Measurements from ENCODE around the gene ADGRA1. TPM values are rescaled to one million over a fixed set of nuclear protein-coding genes. Genes with fewer than 3 reads are reported as not detected.
A peak's percentile ranks its signal among the peaks of the same experiment; 100 is the strongest.

The ADGRA1 gene
- total and polyA plus RNA-seq, 7 donors: under 0.01 to 0.28 (median 0.08) TPM; not detected in 3

- DNase-seq: no peak
- intact Hi-C loops (cut with DNase I): no loop called here
- H3K27ac ChIP-seq: no peak overlapping the region
- peaks cover 0 to 55% (median 28%) of the 10 kb centered on the region in 3 donors for H3K27me3 ChIP-seq
- H3K36me3 ChIP-seq: no peaks in the 10 kb centered on the region
- H3K4me1 ChIP-seq: peaks cover 0 to 22% (median 17%) of the 10 kb centered on the region in 4 donors
- no peaks in the 10 kb centered on the region for H3K9me3 ChIP-seq
- WGBS, 2 donors: 52 to 60% methylated on average over 12 of the region's 12 CpGs
- TF ChIP-seq POLR2A (IDR thresholded peaks at IDR 0.05) (no peak), EP300 (IDR thresholded peaks at IDR 0.05) (no peak)
- no peak overlapping the region for H3K4me3 ChIP-seq
Measured at GRCh38 chr10:133158437-133158755, 70.7 kb downstream of the ADGRA1 start.

- Histone ChIP-seq H3K9me3 (no peaks in the 10 kb centered on the region), H3K36me3 (no peaks in the 10 kb centered on the region), H3K27me3 (peaks cover 0 to 61% (median 32%) of the 10 kb centered on the region in 3 donors), H3K4me3 (no peak overlapping the region), H3K4me1 (peaks cover 0 to 22% (median 17%) of the 10 kb centered on the region in 4 donors), H3K27ac (no peak overlapping the region)
- WGBS, 2 donors: 23 to 52% methylated on average over 23 of the region's 23 CpGs
- no peak for TF ChIP-seq POLR2AphosphoS5 (IDR thresholded peaks at IDR 0.05)
- no peak for TF ChIP-seq POLR2A (IDR thresholded peaks at IDR 0.05)
- no peak for TF ChIP-seq EP300 (IDR thresholded peaks at IDR 0.05)
- no peak for TF ChIP-seq CTCF (IDR thresholded peaks at IDR 0.05)
- DNase-seq: peak; percentile 56
- intact Hi-C loops (cut with DNase I): no loop called here
Measured at GRCh38 chr10:133158756-133159610, 71.3 kb downstream of the ADGRA1 start.

GRCh38 chr10:133159611-133159949 lies 71.9 kb downstream of the ADGRA1 start:
- no peak for DNase-seq
- peaks cover 0 to 67% (median 37%) of the 10 kb centered on the region in 3 donors for H3K27me3 ChIP-seq
- no peaks in the 10 kb centered on the region for H3K36me3 ChIP-seq
- 9 to 10% methylated on average over 18 of the region's 18 CpGs for WGBS, 2 donors
- TF ChIP-seq CTCF (IDR thresholded peaks at IDR 0.05): no peak
- no peak for TF ChIP-seq POLR2A (IDR thresholded peaks at IDR 0.05)
- no peak for TF ChIP-seq POLR2AphosphoS5 (IDR thresholded peaks at IDR 0.05)
- TF ChIP-seq EP300 (IDR thresholded peaks at IDR 0.05): no peak
- H3K4me3 ChIP-seq: peak overlapping the region in 2 of 4 donors; percentile 56 to 62
- no peaks in the 10 kb centered on the region for H3K9me3 ChIP-seq
- H3K27ac ChIP-seq: no peak overlapping the region
- intact Hi-C loops (cut with DNase I): no loop called here
- H3K4me1 ChIP-seq: peaks cover 0 to 22% (median 17%) of the 10 kb centered on the region in 4 donors

GRCh38 chr10:133159950-133160825 lies 72.5 kb downstream of the ADGRA1 start, which contains the start of gene KNDC1:
Gene KNDC1, plus strand, starts transcription at chr10:133160219. Its CDS starts 249 bp downstream, at chr10:133160468.
- Histone ChIP-seq H3K4me1 (peaks cover 0 to 22% (median 17%) of the 10 kb centered on the region in 4 donors), H3K27ac (no peak within 1 kb of the TSS), H3K36me3 (no peaks in the 10 kb centered on the region), H3K9me3 (no peaks in the 10 kb centered on the region), H3K4me3 (peak within 1 kb of the TSS; percentile 29 to 62 (median 46)), H3K27me3 (peaks cover 0 to 73% (median 41%) of the 10 kb centered on the region in 3 donors)
- WGBS, 2 donors: 1 to 2% methylated on average over 108 of the region's 108 CpGs
- DNase-seq: peak; percentile 50
- intact Hi-C loops (cut with DNase I): no loop called here
- no peak for TF ChIP-seq POLR2AphosphoS5 (IDR thresholded peaks at IDR 0.05)
- no peak for TF ChIP-seq CTCF (IDR thresholded peaks at IDR 0.05)
- no peak for TF ChIP-seq EP300 (IDR thresholded peaks at IDR 0.05)
- no peak for TF ChIP-seq POLR2A (IDR thresholded peaks at IDR 0.05)

Data from sigmoid colon (tissue), 7 donors.